Epithelial cell of prostate (primary cell): ENCODE results near the gene ATP11A.
"Not testable (repeated sequence)": the region's sequence is repeated elsewhere in the genome, so short reads cannot be mapped to it uniquely, and the experiment has no call there.

Experiments
- DNase-seq: peaks from one replicate; pipeline ENCODE4 v3.0.0-alpha.2; 2011; ENCODE audit warnings: low read depth, low spot score
- H3K27ac ChIP-seq: fragments of 450-650 bp; 2 replicates; pipeline ENCODE4 v1.5.1; 2017; ENCODE audit warnings: mild to moderate bottlenecking

The ATP11A gene

GRCh38 chr13:112844411-112844810 lies 154.6 kb downstream of the ATP11A start:
- no peak for DNase-seq
- no peak overlapping the region for H3K27ac ChIP-seq

- no peak for DNase-seq
- no peak overlapping the region for H3K27ac ChIP-seq
These were observed 155.0 kb downstream of the ATP11A start for GRCh38 chr13:112844879-112845278.

- no peak for DNase-seq
- H3K27ac ChIP-seq, result no peak overlapping the region
These were observed 155.8 kb downstream of the ATP11A start for GRCh38 chr13:112845511-112846144.

GRCh38 chr13:112846411-112847115 lies 156.7 kb downstream of the ATP11A start:
- no peak overlapping the region for H3K27ac ChIP-seq
- DNase-seq, result no peak

GRCh38 chr13:112849500-112849899 lies 159.7 kb downstream of the ATP11A start:
- H3K27ac ChIP-seq, result no peak overlapping the region
- DNase-seq, result no peak

GRCh38 chr13:112850273-112850672 lies 160.4 kb downstream of the ATP11A start:
- H3K27ac ChIP-seq, result no peak overlapping the region
- DNase-seq, result no peak

- no peak for DNase-seq
- H3K27ac ChIP-seq, result no peak overlapping the region
These were observed 161.5 kb downstream of the ATP11A start for GRCh38 chr13:112851107-112852038.

- no peak overlapping the region for H3K27ac ChIP-seq
- no peak for DNase-seq
These were observed 162.6 kb downstream of the ATP11A start for GRCh38 chr13:112852392-112852791.

GRCh38 chr13:112852808-112853207 lies 163.0 kb downstream of the ATP11A start:
- no peak overlapping the region for H3K27ac ChIP-seq
- DNase-seq, result no peak

GRCh38 chr13:112854321-112854720 lies 164.5 kb downstream of the ATP11A start:
- no peak overlapping the region for H3K27ac ChIP-seq
- no peak for DNase-seq

- no peak for DNase-seq
- no peak overlapping the region for H3K27ac ChIP-seq
These were observed 166.0 kb downstream of the ATP11A start for GRCh38 chr13:112855859-112856258.

GRCh38 chr13:112857914-112858490 lies 168.2 kb downstream of the ATP11A start:
- no peak overlapping the region for H3K27ac ChIP-seq
- DNase-seq, result no peak

- H3K27ac ChIP-seq, result no peak overlapping the region
These were observed 169.4 kb downstream of the ATP11A start for GRCh38 chr13:112859128-112859816.

GRCh38 chr13:112859817-112860190 lies 170.0 kb downstream of the ATP11A start:
- no peak for DNase-seq
- H3K27ac ChIP-seq, result no peak overlapping the region

More at GRCh38 chr13:112859128-112859816, 169.4 kb downstream of the ATP11A start:
- no peak for DNase-seq

GRCh38 chr13:112861876-112862615 lies 172.2 kb downstream of the ATP11A start:
- no peak for DNase-seq
- H3K27ac ChIP-seq, result no peak overlapping the region

- not testable (repeated sequence) for DNase-seq
These were observed 173.5 kb downstream of the ATP11A start for GRCh38 chr13:112863356-112863755.

GRCh38 chr13:112865478-112865877 lies 175.6 kb downstream of the ATP11A start:
- DNase-seq, H3K27ac ChIP-seq: not testable (repeated sequence)

More at GRCh38 chr13:112863356-112863755, 173.5 kb downstream of the ATP11A start:
- H3K27ac ChIP-seq, result not testable (repeated sequence)

- DNase-seq, result no peak
- no peak overlapping the region for H3K27ac ChIP-seq
These were observed 177.5 kb downstream of the ATP11A start for GRCh38 chr13:112867301-112867711.

GRCh38 chr13:112868308-112868707 lies 178.5 kb downstream of the ATP11A start:
- DNase-seq, result no peak
- no peak overlapping the region for H3K27ac ChIP-seq
